Activated CD4-positive, alpha-beta T cell treated with anti-CD3 and anti-CD28 coated beads for 36 hours (primary cell): ENCODE results near the gene WIPI1. TPM values are rescaled to one million over a fixed set of nuclear protein-coding genes. Genes with fewer than 3 reads are reported as not detected.

Source experiments
- ATAC-seq: fragments of 200-7000 bp; cut with Tn5 transposase; one replicate; pipeline ENCODE4 v1.10.0; 2021; ENCODE audit warnings: mild to moderate bottlenecking, moderate library complexity
- CTCF ChIA-PET: fragments of 350-600 bp; sonication (Branson Sonifier 250); formaldehyde crosslinking; loops from one replicate; lab custom pipeline; 2021; ENCODE audit warnings: antibody characterized with exemption; lab: Charles Lee
- POLR2A ChIA-PET: fragments of 350-600 bp; sonication (Branson Sonifier 250); formaldehyde crosslinking; loops from one replicate; lab custom pipeline; 2021; ENCODE audit warnings: antibody characterized with exemption, inconsistent platforms; lab: Charles Lee
- DNase-seq: peaks from one replicate; pipeline ENCODE4 v3.0.0-alpha.2; 2020
- H3K27ac Mint-ChIP-seq: one replicate; pipeline ENCODE4 v1.8.0; 2021; ENCODE audit warnings: mixed read lengths
- H3K27me3 Mint-ChIP-seq: one replicate; pipeline ENCODE4 v1.8.0; 2021; ENCODE audit warnings: mixed read lengths
- H3K36me3 Mint-ChIP-seq: one replicate; pipeline ENCODE4 v1.8.0; 2021; ENCODE audit warnings: low read depth, mixed read lengths
- H3K4me1 Mint-ChIP-seq: one replicate; pipeline ENCODE4 v1.8.0; 2021; ENCODE audit warnings: mixed read lengths
- H3K4me3 Mint-ChIP-seq: one replicate; pipeline ENCODE4 v1.8.0; 2021; ENCODE audit warnings: mild to moderate bottlenecking, moderate library complexity, mixed read lengths
- H3K9me3 Mint-ChIP-seq: one replicate; pipeline ENCODE4 v1.8.0; 2021; ENCODE audit warnings: low read depth, mixed read lengths
- intact Hi-C, 2 experiments: fragments of 100-400 bp; cut with DNase I in 1 of 2; cut with micrococcal nuclease in 1 of 2; formaldehyde crosslinking; loops; one replicate each; pipeline versions ENCODE4 v1.14.2 to v1.15.1; 2022 to 2024; cut with DNase I, micrococcal nuclease
- total RNA-seq, 2 experiments: library from RNA; stranded (reverse); gene quantifications; one replicate each; pipeline ENCODE4 v1.2.3, GENCODE V29; 2021

Gene WIPI1
- total RNA-seq, 2 experiments from 2014 or later, result 14.0 to 17.6 TPM

GRCh38 chr17:68431045-68431608 lies 26.2 kb downstream of the WIPI1 start:
- Mint-ChIP-seq H3K27me3 (no peaks in the 10 kb centered on the region), H3K27ac (no peak overlapping the region), H3K9me3 (no peaks in the 10 kb centered on the region), H3K4me1 (peaks cover 12% of the 10 kb centered on the region), H3K36me3 (peaks cover 3% of the 10 kb centered on the region), H3K4me3 (no peak overlapping the region)
- CTCF ChIA-PET, result interaction anchor here (0.8 to 13.0 kb wide), 10 partner anchors 9 to 167 kb away, joined by 3 to 112 read pairs (median 4); partner anchors contain the start of gene WIPI1
- POLR2A ChIA-PET, result no interaction called here
- intact Hi-C loops, result no loop called here
- DNase-seq, result no peak
- ATAC-seq, result no peak

GRCh38 chr17:68429881-68430280 lies 27.4 kb downstream of the WIPI1 start:
- H3K9me3 Mint-ChIP-seq, result no peaks in the 10 kb centered on the region
- no peak overlapping the region for H3K27ac Mint-ChIP-seq
- DNase-seq (no peak), ATAC-seq (no peak)
- H3K4me3 Mint-ChIP-seq, result no peak overlapping the region
- ChIA-PET CTCF (interaction anchor here (13.0 kb wide), 1 partner anchor 166 kb away, joined by 112 read pairs; no protein-coding TSS in a partner anchor), POLR2A (no interaction called here)
- H3K36me3 Mint-ChIP-seq, result peaks cover 3% of the 10 kb centered on the region
- H3K27me3 Mint-ChIP-seq, result no peaks in the 10 kb centered on the region
- peaks cover 7% of the 10 kb centered on the region for H3K4me1 Mint-ChIP-seq
- intact Hi-C loops, result no loop called here

- POLR2A ChIA-PET, result interaction anchor here (0.6 kb wide), 1 partner anchor 125 kb away, joined by 3 read pairs; no protein-coding TSS in a partner anchor
- CTCF ChIA-PET, result interaction anchor here (0.5 to 1.3 kb wide), 2 partner anchors 9 to 306 kb away, joined by 3 to 6 read pairs; no protein-coding TSS in a partner anchor
- peaks cover 5% of the 10 kb centered on the region for H3K36me3 Mint-ChIP-seq
- DNase-seq (no peak), ATAC-seq (no peak)
- intact Hi-C loops, result no loop called here
- H3K27ac Mint-ChIP-seq, result no peak overlapping the region
- no peaks in the 10 kb centered on the region for H3K27me3 Mint-ChIP-seq
- H3K9me3 Mint-ChIP-seq, result no peaks in the 10 kb centered on the region
- H3K4me1 Mint-ChIP-seq, result peaks cover 4% of the 10 kb centered on the region
- H3K4me3 Mint-ChIP-seq, result no peak overlapping the region
These were observed 28.7 kb downstream of the WIPI1 start for GRCh38 chr17:68428498-68429172.

GRCh38 chr17:68427575-68427974 lies 29.7 kb downstream of the WIPI1 start:
- H3K4me1 Mint-ChIP-seq, result peaks cover 4% of the 10 kb centered on the region
- H3K36me3 Mint-ChIP-seq, result peaks cover 3% of the 10 kb centered on the region
- intact Hi-C loops, result no loop called here
- POLR2A ChIA-PET, result no interaction called here
- no peaks in the 10 kb centered on the region for H3K9me3 Mint-ChIP-seq
- no peak overlapping the region for H3K4me3 Mint-ChIP-seq
- H3K27me3 Mint-ChIP-seq, result no peaks in the 10 kb centered on the region
- CTCF ChIA-PET, result interaction anchor here (0.7 to 1.4 kb wide), 3 partner anchors 10 to 256 kb away, joined by 3 read pairs; no protein-coding TSS in a partner anchor
- DNase-seq, result no peak
- ATAC-seq, result no peak
- H3K27ac Mint-ChIP-seq, result no peak overlapping the region

GRCh38 chr17:68425979-68426378 lies 31.3 kb downstream of the WIPI1 start:
- Mint-ChIP-seq H3K9me3 (no peaks in the 10 kb centered on the region), H3K36me3 (peaks cover 3% of the 10 kb centered on the region), H3K4me1 (no peaks in the 10 kb centered on the region), H3K4me3 (no peak overlapping the region), H3K27me3 (no peaks in the 10 kb centered on the region), H3K27ac (no peak overlapping the region)
- ATAC-seq (no peak), DNase-seq (no peak)
- CTCF ChIA-PET, result interaction anchor here (2.3 kb wide), 1 partner anchor 10 kb away, joined by 10 read pairs; no protein-coding TSS in a partner anchor
- intact Hi-C loops, result no loop called here
- POLR2A ChIA-PET, result no interaction called here

- Mint-ChIP-seq H3K27me3 (no peaks in the 10 kb centered on the region), H3K4me1 (no peaks in the 10 kb centered on the region), H3K27ac (no peak overlapping the region), H3K9me3 (no peaks in the 10 kb centered on the region), H3K4me3 (no peak overlapping the region), H3K36me3 (peaks cover 7% of the 10 kb centered on the region)
- ChIA-PET POLR2A (no interaction called here), CTCF (interaction anchor here (2.3 kb wide), 1 partner anchor 12 kb away, joined by 10 read pairs; no protein-coding TSS in a partner anchor)
- intact Hi-C loops, result no loop called here
- ATAC-seq, result no peak
- DNase-seq, result no peak
These were observed 32.4 kb downstream of the WIPI1 start for GRCh38 chr17:68424861-68425260.

GRCh38 chr17:68424203-68424602 lies 33.1 kb downstream of the WIPI1 start:
- no peaks in the 10 kb centered on the region for H3K9me3 Mint-ChIP-seq
- no peak overlapping the region for H3K27ac Mint-ChIP-seq
- H3K36me3 Mint-ChIP-seq, result peaks cover 7% of the 10 kb centered on the region
- ATAC-seq (no peak), DNase-seq (no peak)
- no peaks in the 10 kb centered on the region for H3K4me1 Mint-ChIP-seq
- intact Hi-C loops, result no loop called here
- CTCF ChIA-PET, result interaction anchor here (0.8 to 2.3 kb wide), 2 partner anchors 9 to 12 kb away, joined by 4 to 10 read pairs; no protein-coding TSS in a partner anchor
- H3K4me3 Mint-ChIP-seq, result no peak overlapping the region
- POLR2A ChIA-PET, result no interaction called here
- H3K27me3 Mint-ChIP-seq, result no peaks in the 10 kb centered on the region

- POLR2A ChIA-PET, result interaction anchor here (0.5 to 1.2 kb wide), 3 partner anchors 9 to 242 kb away, joined by 4 to 6 read pairs (median 4); no protein-coding TSS in a partner anchor
- CTCF ChIA-PET, result no interaction called here
- no peak overlapping the region for H3K27ac Mint-ChIP-seq
These were observed 34.0 kb downstream of the WIPI1 start for GRCh38 chr17:68423251-68423650.

GRCh38 chr17:68422821-68423220 lies 34.5 kb downstream of the WIPI1 start:
- DNase-seq (no peak), ATAC-seq (no peak)
- Mint-ChIP-seq H3K4me3 (no peak overlapping the region), H3K9me3 (no peaks in the 10 kb centered on the region), H3K36me3 (peaks cover 7% of the 10 kb centered on the region), H3K27me3 (no peaks in the 10 kb centered on the region), H3K27ac (no peak overlapping the region), H3K4me1 (no peaks in the 10 kb centered on the region)
- ChIA-PET POLR2A (interaction anchor here (0.5 to 1.2 kb wide), 3 partner anchors 9 to 242 kb away, joined by 4 to 6 read pairs (median 4); no protein-coding TSS in a partner anchor), CTCF (interaction anchor here (1.0 kb wide), 1 partner anchor 8 kb away, joined by 5 read pairs; no protein-coding TSS in a partner anchor)
- intact Hi-C loops, result no loop called here

More at GRCh38 chr17:68423251-68423650, 34.0 kb downstream of the WIPI1 start:
- Mint-ChIP-seq H3K36me3 (peaks cover 7% of the 10 kb centered on the region), H3K9me3 (no peaks in the 10 kb centered on the region), H3K27me3 (no peaks in the 10 kb centered on the region), H3K4me1 (no peaks in the 10 kb centered on the region), H3K4me3 (no peak overlapping the region)
- DNase-seq (no peak), ATAC-seq (no peak)
- intact Hi-C loops, result no loop called here

GRCh38 chr17:68421486-68421885 lies 35.8 kb downstream of the WIPI1 start:
- intact Hi-C loops, result no loop called here
- Mint-ChIP-seq H3K4me3 (no peak overlapping the region), H3K4me1 (no peaks in the 10 kb centered on the region), H3K27ac (no peak overlapping the region), H3K9me3 (peaks cover 5% of the 10 kb centered on the region), H3K36me3 (peaks cover 7% of the 10 kb centered on the region), H3K27me3 (no peaks in the 10 kb centered on the region)
- no peak for DNase-seq
- no peak for ATAC-seq
- ChIA-PET CTCF (no interaction called here), POLR2A (interaction anchor here (0.7 kb wide), 1 partner anchor 16 kb away, joined by 3 read pairs; no protein-coding TSS in a partner anchor)

GRCh38 chr17:68420065-68420464 lies 37.2 kb downstream of the WIPI1 start:
- intact Hi-C loops, result no loop called here
- ChIA-PET POLR2A (no interaction called here), CTCF (no interaction called here)
- no peak for ATAC-seq
- no peak overlapping the region for H3K4me3 Mint-ChIP-seq
- H3K4me1 Mint-ChIP-seq, result peaks cover 8% of the 10 kb centered on the region
- H3K36me3 Mint-ChIP-seq, result peaks cover 11% of the 10 kb centered on the region
- no peak for DNase-seq
- H3K9me3 Mint-ChIP-seq, result peaks cover 12% of the 10 kb centered on the region
- H3K27ac Mint-ChIP-seq, result no peak overlapping the region
- H3K27me3 Mint-ChIP-seq, result no peaks in the 10 kb centered on the region
